ENCODE results near the gene PRPF4.

The PRPF4 gene

DNA sequence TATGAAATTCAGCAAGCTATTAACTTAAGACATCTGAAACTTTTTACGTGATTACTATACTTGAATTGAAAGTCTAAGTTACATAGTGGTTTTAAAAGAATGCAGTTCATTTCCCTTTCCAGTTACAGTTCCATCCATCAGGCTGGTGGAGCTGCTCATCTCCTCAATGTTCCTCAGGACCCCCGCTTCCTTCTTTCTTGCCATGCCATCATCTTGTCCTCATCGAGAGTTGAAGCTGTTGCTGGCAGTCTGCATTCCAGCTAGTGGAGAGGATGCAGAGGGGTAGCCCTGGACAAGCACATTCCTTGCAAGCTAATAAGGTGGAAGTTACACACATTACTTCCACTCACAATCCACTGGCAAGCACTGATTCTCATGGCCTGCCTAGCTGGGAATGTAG is 36.5 kb downstream of the PRPF4 start:
- DNase-seq (ENCODE audit: low spot score) = no peak

GRCh38 chr9:113313261-113313660 is 37.8 kb downstream of the PRPF4 start:
- no peak for DNase-seq (ENCODE audit: low spot score)

DNA sequence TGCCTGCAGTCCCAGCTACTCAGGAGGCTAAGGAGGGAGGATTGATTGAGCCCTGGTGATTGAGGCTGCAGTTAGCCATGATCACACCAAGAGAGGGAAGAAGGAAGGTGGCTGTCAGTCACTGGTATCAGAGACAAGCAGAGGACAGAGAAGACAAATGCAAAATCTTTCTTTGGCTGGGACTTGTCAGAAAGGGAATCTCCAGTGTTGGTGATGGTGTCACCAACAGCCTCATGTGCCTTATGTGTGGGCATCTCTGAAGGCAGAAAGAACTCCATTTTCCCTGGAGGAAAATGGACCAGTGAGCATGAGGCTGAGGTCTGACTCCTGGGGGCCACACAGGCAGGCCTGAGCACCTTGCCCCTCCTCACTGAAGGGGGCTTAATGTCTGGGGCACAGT is 39.8 kb downstream of the PRPF4 start:
- DNase-seq (ENCODE audit: low spot score) = no peak

- DNase-seq (ENCODE audit: low spot score) = no peak
Observed at GRCh38 chr9:113316030-113316429, 40.6 kb downstream of the PRPF4 start.

DNA sequence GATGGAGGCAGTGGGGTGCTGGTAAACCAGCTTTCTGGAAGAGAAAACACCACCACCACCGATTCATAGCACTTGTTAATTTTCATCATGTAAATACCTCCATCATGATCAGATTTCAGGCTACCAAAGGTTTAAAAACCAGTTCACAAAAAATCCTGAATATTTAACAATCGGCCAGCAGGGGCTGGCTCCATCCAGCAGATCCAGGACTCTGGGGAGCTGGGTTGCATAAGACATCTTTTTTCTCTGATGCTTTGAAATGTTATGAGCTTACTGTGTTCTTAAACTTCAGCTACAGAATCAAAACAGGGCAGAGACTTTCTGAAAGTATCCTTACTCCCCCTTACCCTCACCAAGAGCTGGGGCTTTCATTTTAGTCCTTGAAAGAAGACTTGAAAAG is 42.3 kb downstream of the PRPF4 start:
- no peak for DNase-seq (ENCODE audit: low spot score)

- DNase-seq (ENCODE audit: low spot score) = no peak
Observed at GRCh38 chr9:113319054-113319453, 43.6 kb downstream of the PRPF4 start.

- no peak for DNase-seq (ENCODE audit: low spot score)
Observed at GRCh38 chr9:113320051-113320450, 44.6 kb downstream of the PRPF4 start.

GRCh38 chr9:113322671-113323070 is 47.2 kb downstream of the PRPF4 start:
- DNase-seq (ENCODE audit: low spot score) = no peak

- no peak for DNase-seq (ENCODE audit: low spot score)
Observed at GRCh38 chr9:113326230-113326629, 50.8 kb downstream of the PRPF4 start.

- DNase-seq (ENCODE audit: low spot score) = no peak
Observed at GRCh38 chr9:113328045-113328782, 52.8 kb downstream of the PRPF4 start.

DNA sequence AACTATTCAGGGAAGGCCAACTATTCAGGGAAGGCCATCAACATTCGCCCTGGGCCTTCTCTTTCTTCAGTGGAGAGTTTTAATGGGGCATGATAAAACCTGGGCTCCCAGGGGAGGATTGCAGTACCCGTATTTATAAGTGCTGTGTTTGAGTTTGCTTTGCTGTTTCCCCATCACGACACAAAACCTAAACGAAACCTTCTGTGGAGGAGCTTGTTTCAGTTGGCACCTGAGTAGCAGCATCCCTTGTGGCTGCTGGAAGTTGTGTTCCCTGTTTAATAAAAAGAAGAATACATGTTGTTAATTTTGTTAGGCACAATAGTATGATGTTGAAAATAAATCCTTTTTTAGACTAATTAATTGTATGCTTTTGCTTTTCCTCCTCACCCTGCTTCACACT is 56.3 kb downstream of the PRPF4 start:
- DNase-seq (ENCODE audit: low spot score) = no peak

- no peak for DNase-seq (ENCODE audit: low spot score)
Observed at GRCh38 chr9:113337714-113338113, 62.3 kb downstream of the PRPF4 start.

- peak; percentile 73 for DNase-seq (ENCODE audit: low spot score)
Observed at GRCh38 chr9:113340011-113340699, 64.7 kb downstream of the PRPF4 start, which contains the start of gene WDR31. TSS of gene WDR31 (minus strand) at chr9:113340275. CDS start at chr9:113332022, 8,253 bp downstream.

- peak; percentile 39 for DNase-seq (ENCODE audit: low spot score)
Observed at GRCh38 chr9:113341712-113342410, 66.4 kb downstream of the PRPF4 start.

All from CD4-positive, alpha-beta T cell treated with Interleukin-6 at 100 ng/mL for 8 hours (primary cell).